Measurements from ENCODE around the gene KAT5.
A peak's percentile ranks its signal among the peaks of the same experiment; 100 is the strongest.
"Not testable (repeated sequence)": the region's sequence is repeated elsewhere in the genome, so short reads cannot be mapped to it uniquely, and the experiment has no call there.

Gene KAT5

DNA sequence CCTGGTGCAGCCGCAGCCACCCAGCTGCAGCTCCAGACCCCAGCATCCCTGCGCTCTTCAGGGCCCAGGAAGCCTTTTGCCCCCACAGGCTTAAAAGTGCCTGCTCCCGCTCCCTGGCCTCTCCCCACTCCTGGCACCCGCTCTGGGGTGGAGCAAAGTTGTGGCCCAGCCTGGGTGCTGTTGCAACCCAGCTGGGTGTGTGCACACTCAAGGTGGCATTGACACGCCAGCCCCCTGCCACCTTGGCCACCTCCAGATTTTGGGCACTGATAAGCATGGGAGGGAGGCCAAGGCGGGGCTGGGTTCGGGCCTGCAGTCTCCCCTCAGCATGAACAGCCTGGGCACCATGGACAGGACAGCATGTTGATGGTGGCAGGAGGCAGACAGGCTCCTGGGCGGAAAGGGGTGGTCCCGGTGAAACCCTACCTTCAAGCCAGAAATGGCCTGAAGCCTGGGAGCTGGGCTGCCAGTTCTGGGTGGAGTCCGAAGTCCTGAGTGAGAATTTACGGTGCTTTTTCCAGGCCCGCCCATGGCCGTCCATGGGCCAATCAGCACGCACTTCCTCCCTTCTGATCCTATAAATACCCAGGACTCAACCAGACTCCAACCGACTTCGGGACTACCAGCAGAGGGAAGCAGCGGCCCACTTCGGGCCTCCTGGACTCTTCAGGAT lies 32.1 kb downstream of the KAT5 start:
- peak; percentile 58 for DNase-seq (ENCODE audit: low spot score)

DNA sequence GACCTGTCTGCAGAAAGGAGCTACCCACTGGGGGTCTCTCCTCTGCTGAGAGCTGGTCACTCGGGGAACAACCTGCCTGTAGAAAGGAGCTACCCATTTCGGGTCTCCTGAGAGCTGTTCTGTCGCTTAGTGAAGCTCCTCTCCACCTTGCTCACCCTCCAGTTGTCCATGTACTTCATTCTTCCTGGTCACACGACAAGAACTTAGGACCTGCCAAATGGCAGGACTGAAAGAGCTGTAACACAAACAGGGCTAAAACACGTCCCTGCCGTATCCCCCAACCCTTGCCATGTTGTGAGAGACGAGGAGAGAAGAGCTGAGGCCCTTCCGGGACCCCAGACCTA lies 32.6 kb downstream of the KAT5 start:
- DNase-seq (ENCODE audit: low spot score), result no peak

DNA sequence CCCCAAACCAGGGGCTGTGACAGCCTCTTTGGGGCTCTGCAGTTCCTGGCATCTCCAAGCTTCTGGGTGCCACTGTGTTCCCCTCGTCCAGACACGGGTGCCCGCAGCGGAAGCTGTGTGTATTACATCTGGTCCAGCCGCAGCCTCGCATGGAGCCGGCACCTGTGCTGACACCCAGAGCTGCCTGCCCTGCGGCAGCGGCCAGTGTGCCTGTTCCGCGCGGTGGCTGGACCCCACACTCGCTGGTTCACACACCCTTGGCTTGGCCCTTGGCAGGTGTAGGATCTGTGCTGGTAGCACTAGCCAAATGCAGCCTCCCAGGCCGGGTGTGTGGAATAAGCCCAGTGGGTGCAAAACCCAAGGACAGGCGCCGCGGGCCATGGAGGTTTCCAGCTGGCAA lies 33.0 kb downstream of the KAT5 start:
- no peak for DNase-seq (ENCODE audit: low spot score)

DNA sequence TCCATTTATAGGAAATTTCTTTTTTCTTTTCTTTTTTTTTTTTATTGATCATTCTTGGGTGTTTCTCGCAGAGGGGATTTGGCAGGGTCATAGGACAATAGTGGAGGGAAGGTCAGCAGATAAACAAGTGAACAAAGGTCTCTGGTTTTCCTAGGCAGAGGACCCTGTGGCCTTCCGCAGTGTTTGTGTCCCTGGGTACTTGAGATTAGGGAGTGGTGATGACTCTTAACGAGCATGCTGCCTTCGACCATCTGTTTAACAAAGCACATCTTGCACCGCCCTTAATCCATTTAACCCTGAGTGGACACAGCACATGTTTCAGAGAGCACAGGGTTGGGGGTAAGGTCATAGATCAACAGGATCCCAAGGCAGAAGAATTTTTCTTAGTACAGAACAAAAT lies 50.1 kb downstream of the KAT5 start:
- DNase-seq (ENCODE audit: low spot score), result not testable (repeated sequence)

DNA sequence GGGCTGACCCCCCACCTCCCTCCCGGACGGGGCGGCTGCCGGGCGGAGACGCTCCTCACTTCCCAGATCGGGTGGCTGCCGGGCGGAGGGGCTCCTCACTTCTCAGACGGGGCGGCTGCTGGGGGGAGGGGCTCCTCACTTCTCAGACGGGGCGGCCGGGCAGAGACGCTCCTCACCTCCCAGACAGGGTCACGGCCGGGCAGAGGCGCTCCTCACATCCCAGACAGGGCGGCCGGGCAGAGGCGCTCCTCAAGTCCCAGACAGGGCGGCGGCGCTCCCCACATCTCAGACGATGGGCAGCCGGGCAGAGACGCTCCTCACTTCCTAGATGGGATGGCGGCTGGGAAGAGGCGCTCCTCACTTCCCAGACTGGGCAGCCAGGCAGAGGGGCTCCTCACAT lies 50.8 kb downstream of the KAT5 start:
- not testable (repeated sequence) for DNase-seq (ENCODE audit: low spot score)

DNA sequence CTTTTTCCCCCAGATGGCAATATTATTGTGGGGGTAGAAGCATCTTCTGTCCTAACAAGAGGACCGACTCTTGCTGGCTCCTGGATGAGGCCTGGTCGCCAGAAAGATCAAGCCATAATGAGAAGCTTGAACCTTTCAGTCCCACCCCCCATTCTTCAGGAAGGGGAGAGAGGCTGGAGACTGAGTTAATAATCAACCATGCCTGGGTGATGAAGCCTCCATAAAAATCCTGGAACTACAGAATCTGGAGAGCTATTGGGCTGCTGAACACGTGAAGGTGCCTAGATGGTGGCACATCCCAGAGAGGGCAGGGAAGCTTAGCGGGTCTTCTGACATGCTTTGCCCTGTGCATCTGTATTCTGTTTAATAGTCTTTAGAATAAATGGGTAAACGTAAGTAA lies 52.4 kb downstream of the KAT5 start:
- no peak for DNase-seq (ENCODE audit: low spot score)

DNA sequence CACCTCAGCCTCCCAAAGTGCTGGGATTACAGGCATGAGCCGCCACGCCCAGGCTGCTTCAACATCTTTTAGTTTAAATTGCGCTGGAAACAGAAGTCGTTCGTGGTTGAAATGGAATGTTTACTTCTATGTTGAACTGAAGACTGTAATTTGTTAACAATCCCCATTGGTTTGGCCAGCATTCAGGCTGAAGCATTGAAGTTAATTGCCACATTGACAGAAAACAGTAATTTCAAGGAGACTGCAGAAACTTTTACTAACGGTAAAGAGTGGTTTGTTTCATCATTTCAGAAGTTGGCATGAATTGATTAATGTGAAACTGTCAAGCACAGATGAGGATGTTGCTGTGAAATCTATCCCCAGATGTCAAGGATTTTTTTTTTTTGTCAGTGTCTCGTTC lies 54.5 kb downstream of the KAT5 start:
- DNase-seq (ENCODE audit: low spot score), result no peak

DNA sequence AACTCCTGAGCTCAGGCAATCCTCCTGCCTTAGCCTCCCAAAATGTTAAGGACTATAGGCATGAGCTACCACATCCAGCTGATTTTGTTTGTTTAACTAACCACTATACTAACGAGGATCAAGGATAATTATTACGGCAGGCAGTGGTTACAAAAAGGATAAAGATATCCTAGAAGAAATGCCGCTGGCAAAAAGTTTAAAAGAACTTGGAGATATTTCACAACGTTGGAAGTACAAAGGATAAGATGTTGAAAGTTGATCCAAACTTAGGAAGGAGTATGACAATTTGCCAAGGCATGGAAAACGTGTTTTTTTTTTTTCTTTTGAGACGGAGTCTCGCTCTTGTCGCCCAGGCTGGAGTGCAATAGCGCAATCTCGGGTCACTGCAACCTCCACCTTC lies 55.4 kb downstream of the KAT5 start:
- DNase-seq (ENCODE audit: low spot score), result no peak

DNA sequence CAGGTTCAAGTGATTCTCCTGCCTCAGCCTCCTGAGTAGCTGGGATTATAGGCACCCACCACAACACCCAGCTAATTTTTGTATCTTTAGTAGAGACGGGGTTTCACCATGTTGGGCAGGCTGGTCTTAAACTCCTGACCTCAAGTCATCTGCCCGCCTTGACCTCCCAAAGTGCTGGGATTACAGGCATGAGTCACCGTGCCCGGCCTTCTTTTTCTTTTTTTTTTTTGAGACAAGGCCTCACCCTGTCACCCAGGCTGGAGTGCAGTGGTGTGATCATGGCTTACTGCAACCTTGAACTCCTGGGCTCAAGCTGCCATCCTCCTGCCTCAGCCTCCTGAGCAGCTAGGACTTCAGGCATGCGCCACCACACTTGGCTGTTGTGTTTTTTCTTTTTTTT lies 55.8 kb downstream of the KAT5 start:
- DNase-seq (ENCODE audit: low spot score), result not testable (repeated sequence)

Data from D341Med (cell line).